Mammary epithelial cell (primary cell): Measurements from ENCODE around the gene SART1.

Experiments used
- CTCF ChIP-seq, 2 donors: IDR thresholded peaks in 1 of 2; conservative IDR thresholded peaks in 1 of 2; 2 replicates each; pipeline ENCODE4 v1.5.1; 2011 to 2012; ENCODE audit warnings: inconsistent platforms in 2 of 2, low read length in 2 of 2, mild to moderate bottlenecking in 2 of 2, control low read depth in 1 of 2, low read depth in 1 of 2; ENCODE audit not compliant: insufficient read depth in 1 of 2; ENCODE audit errors: extremely low read depth in 1 of 2
- EZH2 ChIP-seq: IDR thresholded peaks from 2 replicates; pipeline ENCODE4 v1.6.1; 2012; ENCODE audit warnings: low read length, inconsistent platforms, borderline replicate concordance

DNA sequence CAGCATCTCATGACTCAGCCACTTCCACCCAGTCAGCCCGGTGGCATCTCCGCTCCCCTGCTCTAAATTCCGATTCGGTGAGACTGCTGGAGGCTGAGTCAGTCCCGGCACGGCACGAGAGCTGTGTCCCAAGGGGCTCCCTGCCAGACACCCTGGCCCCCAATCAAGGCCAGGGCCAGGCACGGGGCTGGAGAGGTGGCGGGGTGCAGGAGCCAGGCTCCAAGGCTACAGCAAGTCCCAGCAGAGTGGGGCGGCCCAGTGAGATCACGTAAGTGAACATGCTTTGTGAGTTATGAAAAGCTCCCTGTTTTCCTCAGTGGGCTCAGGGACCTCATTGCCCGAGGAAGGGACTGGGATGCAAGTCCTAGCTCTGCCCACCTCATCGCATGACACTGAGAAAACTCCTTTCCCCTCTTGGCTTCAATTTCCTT is 45.7 kb upstream of the SART1 start:
- no peak for TF ChIP-seq EZH2
- TF ChIP-seq CTCF (conservative IDR thresholded peaks at IDR 0.05 in 1 of 2, IDR thresholded peaks at IDR 0.05 in 1 of 2; ENCODE audit: extremely low read depth in 1 of 2, insufficient read depth in 1 of 2, low read depth in 1 of 2, low read length in 2 of 2): no peak
